ENCODE measurements around the gene FARSA. TPM values are rescaled to one million over a fixed set of nuclear protein-coding genes. Genes with fewer than 3 reads are reported as not detected.
A peak's percentile ranks its signal among the peaks of the same experiment; 100 is the strongest.
"Not testable (repeated sequence)": the region's sequence is repeated elsewhere in the genome, so short reads cannot be mapped to it uniquely, and the experiment has no call there.

The FARSA gene
- total and polyA plus RNA-seq, 2 donors, result 27.2 to 51.3 TPM

DNA sequence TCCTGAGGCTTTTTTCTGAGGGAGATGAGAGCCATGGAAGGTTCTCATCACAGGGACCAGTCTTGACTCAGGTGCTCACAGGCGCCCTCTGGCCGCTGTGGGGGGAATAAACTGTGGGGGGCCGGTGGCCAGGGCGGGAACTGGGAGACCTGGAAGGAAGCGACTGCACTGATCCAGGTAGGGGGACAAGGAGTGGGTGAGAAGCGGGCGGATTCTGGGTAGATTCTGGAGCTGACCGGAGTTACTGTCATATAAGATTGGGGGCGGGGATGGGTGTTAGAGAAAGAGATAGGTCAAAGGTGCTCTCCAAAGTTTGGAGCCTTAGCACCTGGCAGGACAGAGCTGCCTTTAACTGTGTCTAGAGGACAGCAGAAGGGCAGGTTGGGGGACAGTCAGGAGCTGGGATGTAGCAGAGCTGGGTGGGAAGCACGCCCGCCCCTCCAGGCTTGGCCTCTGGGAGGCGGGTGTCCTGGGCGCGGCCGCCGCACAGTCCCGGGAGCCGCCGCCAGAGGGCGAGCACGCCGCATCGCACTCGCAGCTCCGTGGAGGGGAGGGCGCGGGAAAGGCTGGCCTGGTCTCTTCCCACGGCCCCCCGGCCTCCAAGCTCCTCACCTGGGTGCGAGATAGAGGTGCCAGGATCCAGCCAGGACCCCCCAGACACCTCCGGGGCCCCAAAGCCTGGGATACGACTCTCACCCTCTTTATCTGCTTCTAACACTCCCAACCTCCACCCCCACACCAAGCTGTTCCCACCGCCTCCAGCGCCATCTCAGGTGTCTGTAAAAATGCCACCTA lies 31.7 kb upstream of the FARSA start:
- H3K27ac ChIP-seq (ENCODE audit: low read depth), result no peak overlapping the region
- DNase-seq (ENCODE audit: extremely low spot score), result no peak
- under 1% methylated on average over 34 of the region's 34 CpGs for WGBS

DNA sequence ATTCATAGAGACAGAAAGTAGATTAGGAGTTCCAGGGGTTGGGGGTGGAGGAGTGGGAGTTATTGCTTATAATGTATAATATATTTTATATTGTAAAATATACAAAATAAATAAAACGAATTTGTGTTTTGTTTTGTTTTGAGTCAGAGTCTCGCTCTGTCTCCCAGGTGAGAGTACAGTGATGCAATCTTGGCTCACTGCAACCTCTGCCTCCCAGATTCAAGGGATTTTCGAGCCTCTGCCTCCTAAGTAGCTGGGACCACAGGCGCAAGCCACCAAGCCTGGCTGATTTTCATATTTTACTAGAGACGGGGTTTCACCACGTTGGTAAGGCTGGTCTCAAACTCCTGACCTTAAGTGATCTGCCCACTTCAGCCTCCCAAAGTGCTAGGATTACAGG lies 26.0 kb upstream of the FARSA start:
- no peak for DNase-seq (ENCODE audit: extremely low spot score)
- no peak overlapping the region for H3K4me3 ChIP-seq (ENCODE audit: low read depth, low read length)
- H3K4me1 ChIP-seq (ENCODE audit: insufficient read depth), result no peaks in the 10 kb centered on the region
- no peaks in the 10 kb centered on the region for H3K36me3 ChIP-seq (ENCODE audit: insufficient read depth)
- 75% methylated on average over 6 of the region's 6 CpGs for WGBS
- no peak overlapping the region for H3K27ac ChIP-seq (ENCODE audit: low read depth)

More for the DNA sequence above, 31.7 kb upstream of the FARSA start:
- no peaks in the 10 kb centered on the region for H3K4me1 ChIP-seq (ENCODE audit: insufficient read depth)
- H3K36me3 ChIP-seq (ENCODE audit: insufficient read depth), result no peaks in the 10 kb centered on the region
- H3K4me3 ChIP-seq (ENCODE audit: low read depth, low read length), result peak overlapping the region; percentile 13

DNA sequence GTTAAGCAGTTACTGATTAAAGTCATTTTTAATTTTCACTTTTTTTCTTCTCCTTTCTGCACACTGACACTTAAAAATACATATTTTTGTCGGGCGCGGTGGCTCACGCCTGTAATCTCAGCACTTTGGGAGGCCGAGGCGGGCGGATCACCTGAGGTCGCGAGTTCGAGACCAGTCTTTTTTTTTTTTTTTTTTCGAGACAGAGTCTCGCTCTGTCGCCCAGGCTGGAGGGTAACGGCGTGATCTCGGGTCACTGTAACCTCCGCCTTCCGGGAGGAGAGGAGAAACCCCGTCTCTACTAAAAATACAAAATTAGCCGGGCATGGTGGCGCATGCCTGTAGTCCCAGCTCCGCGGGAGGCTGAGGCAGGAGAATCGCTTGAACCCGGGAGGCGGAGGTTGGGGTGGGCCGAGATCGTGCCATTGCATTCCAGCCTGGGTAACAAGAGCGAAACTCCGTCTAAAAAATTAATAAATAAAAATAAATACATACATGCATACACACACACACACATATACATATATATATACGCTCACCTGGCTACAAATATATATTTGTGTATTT lies 24.0 kb upstream of the FARSA start:
- H3K4me1 ChIP-seq (ENCODE audit: insufficient read depth); DNase-seq (ENCODE audit: extremely low spot score); H3K36me3 ChIP-seq (ENCODE audit: insufficient read depth): not testable (repeated sequence)
- Histone ChIP-seq H3K27ac (ENCODE audit: low read depth) (peak overlapping the region; percentile 93), H3K4me3 (ENCODE audit: low read depth, low read length) (peak overlapping the region; percentile 88)
- 28% methylated on average over 31 of the region's 31 CpGs for WGBS

DNA sequence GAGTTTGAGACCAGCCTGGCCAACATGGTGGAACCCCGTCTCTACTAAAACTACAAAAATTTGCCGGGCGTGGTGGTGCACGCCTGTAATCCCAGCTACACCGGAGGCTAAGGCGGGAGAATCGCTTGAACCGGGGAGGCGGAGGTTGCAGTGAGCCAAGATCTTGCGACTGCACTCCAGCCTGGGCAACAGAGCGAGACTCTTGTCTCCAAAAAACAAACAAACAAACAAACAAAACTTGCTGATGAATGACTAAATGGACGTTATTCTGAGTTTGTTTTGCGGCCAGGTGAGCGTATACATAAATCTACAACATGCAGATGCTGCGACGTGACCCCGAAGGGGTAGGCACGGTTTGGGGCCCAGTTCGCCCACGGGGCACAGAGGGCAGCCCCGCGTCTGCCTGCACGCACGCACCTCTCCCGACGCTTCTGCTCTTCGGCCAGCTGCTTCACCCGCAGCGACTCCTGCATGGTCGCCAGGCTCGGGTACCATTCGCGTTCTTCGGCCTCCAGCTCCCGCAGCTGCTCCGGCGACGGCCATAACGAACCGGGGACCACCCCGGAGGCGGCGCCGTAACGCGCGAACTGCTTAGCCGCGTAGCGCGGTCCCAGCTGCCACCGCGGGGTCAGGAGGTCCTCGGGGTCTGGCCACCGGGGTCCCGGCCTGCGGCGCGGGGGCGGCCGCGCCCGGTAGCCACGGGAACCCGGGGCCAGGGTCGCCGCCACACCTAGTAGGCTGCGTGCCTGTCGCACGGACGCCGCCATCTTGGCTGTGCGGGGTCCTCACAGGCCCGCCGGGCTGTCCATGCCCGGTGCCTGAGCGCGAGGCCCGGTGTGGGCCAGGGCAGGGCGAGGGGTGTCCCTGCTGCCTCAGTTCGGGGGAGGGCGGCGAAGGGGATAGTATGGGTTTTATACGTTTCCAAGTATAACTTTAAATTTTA lies 23.2 kb upstream of the FARSA start, which contains the start of gene GADD45GIP1:
Gene GADD45GIP1, minus strand, starts transcription at position 778 of the 943 bp plus-strand sequence. Its CDS starts 11 bp downstream, at position 767.
- Histone ChIP-seq H3K4me1 (ENCODE audit: insufficient read depth) (no peaks in the 10 kb centered on the region), H3K36me3 (ENCODE audit: insufficient read depth) (peaks cover 4% of the 10 kb centered on the region), H3K4me3 (ENCODE audit: low read depth, low read length) (peak within 1 kb of the TSS; percentile 88), H3K27ac (ENCODE audit: low read depth) (peak within 1 kb of the TSS; percentile 93)
- WGBS, result 3% methylated on average over 84 of the region's 84 CpGs
- no peak for DNase-seq (ENCODE audit: extremely low spot score)

DNA sequence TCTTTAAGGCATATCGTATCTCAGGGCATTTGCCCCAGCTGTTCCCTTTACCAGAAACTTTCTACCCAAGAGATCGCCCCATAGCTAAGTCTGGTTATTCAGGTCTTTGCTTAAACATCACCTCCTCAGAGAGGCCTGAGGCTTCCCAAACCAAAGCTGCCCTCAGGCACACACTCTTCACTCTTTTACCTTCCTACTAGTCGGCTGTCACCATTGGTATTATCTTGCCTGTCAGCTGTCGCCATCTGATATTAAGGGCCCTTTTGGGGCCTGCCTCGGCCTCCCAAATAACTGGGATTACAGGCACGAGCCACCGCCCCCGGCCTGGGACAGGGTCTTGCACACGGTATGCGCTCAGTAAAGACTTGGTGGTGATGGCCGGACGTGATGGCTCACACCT lies 22.5 kb upstream of the FARSA start:
- no peaks in the 10 kb centered on the region for H3K4me1 ChIP-seq (ENCODE audit: insufficient read depth)

DNA sequence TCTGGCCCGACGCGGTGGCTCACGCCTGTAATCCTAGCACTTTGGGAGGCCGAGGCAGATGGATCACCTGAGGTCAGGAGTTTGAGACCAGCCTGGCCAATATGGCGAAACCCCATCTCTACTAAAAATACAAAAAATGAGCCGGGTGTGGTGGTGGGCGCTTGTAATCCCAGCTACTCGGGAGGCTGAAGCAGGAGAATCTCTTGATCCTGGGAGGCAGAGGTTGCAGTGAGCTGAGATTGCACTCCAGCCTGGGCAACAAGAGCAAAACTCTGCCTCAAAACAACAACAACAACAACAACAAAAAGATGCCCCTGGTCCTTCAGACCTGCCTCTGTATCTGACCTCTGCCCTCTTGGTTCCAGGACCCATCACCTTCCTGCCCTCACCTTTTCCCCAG lies 22.1 kb upstream of the FARSA start:
- not testable (repeated sequence) for H3K4me1 ChIP-seq (ENCODE audit: insufficient read depth); H3K27ac ChIP-seq (ENCODE audit: low read depth); DNase-seq (ENCODE audit: extremely low spot score); H3K4me3 ChIP-seq (ENCODE audit: low read depth, low read length); H3K36me3 ChIP-seq (ENCODE audit: insufficient read depth)
- whole genome bisulfite sequencing, result 89% methylated on average over 9 of the region's 9 CpGs

More for the DNA sequence above, 22.5 kb upstream of the FARSA start:
- Histone ChIP-seq H3K27ac (ENCODE audit: low read depth) (no peak overlapping the region), H3K36me3 (ENCODE audit: insufficient read depth) (peaks cover 4% of the 10 kb centered on the region), H3K4me3 (ENCODE audit: low read depth, low read length) (peak overlapping the region; percentile 88)
- 59% methylated on average over 12 of the region's 12 CpGs for WGBS
- no peak for DNase-seq (ENCODE audit: extremely low spot score)

DNA sequence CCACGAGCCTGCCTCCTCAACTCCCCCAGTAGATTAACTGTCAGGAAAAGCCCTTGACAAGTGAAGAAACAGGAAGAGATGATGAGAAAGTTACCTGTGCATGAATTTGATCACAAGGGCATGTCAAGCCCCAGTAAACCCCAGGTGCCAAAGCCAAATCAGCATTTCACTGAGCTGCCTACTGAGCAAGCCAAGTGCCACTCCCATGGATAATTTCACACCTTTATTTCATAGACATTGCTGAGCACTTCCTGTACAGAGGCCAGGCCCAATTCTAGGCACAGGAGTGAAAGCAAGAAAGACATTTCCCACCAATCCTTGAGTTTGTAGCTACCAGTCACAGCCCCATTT lies 21.1 kb upstream of the FARSA start:
- H3K4me3 ChIP-seq (ENCODE audit: low read depth, low read length), result no peak overlapping the region
- peaks cover 6% of the 10 kb centered on the region for H3K36me3 ChIP-seq (ENCODE audit: insufficient read depth)
- no peak overlapping the region for H3K27ac ChIP-seq (ENCODE audit: low read depth)
- DNase-seq (ENCODE audit: extremely low spot score), result no peak
- WGBS, result 28% methylated on average over 1 of the region's 1 CpG
- no peaks in the 10 kb centered on the region for H3K4me1 ChIP-seq (ENCODE audit: insufficient read depth)

DNA sequence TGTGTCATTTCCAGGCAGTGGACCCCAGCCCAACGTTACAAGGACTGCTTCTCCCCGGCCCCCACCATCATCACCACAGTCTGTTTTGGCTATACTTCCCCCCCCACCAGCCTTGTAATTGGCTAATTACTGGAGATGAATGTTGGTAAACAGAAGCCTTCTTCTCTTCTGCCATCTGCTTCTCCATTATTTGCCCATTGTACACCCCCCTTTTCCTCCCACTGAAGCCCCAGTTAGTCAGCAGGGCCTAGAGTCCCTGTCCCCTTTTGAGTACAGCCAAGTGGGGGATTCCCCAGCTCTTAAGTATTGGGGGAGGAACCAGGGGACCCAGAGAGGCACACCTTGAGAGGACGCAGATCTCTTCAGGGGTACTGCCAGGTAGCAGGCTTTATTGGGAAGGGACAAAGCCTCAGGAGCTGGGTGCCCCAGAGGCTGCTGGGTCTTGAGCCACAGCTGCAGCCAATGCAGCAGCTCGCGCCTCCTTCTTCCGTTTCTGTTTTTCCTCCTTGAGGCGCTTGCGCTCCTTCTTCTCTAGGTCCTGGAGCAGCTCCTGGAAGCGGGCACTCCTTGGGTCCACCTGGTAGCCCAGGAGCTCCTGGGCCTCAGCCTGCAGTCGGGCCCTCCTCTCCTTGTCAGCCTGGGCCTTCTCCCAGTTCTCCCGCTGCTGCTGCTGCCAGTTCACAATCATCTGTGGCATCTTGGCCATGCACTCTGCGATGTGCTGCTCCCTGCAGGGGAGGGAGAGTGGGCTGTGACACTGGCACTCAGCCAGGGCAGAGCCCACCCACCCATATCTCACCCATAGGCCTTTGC lies 20.5 kb upstream of the FARSA start:
- 55% methylated on average over 12 of the region's 12 CpGs for WGBS
- Histone ChIP-seq H3K27ac (ENCODE audit: low read depth) (no peak overlapping the region), H3K36me3 (ENCODE audit: insufficient read depth) (peaks cover 6% of the 10 kb centered on the region), H3K4me1 (ENCODE audit: insufficient read depth) (no peaks in the 10 kb centered on the region), H3K4me3 (ENCODE audit: low read depth, low read length) (no peak overlapping the region)
- no peak for DNase-seq (ENCODE audit: extremely low spot score)

DNA sequence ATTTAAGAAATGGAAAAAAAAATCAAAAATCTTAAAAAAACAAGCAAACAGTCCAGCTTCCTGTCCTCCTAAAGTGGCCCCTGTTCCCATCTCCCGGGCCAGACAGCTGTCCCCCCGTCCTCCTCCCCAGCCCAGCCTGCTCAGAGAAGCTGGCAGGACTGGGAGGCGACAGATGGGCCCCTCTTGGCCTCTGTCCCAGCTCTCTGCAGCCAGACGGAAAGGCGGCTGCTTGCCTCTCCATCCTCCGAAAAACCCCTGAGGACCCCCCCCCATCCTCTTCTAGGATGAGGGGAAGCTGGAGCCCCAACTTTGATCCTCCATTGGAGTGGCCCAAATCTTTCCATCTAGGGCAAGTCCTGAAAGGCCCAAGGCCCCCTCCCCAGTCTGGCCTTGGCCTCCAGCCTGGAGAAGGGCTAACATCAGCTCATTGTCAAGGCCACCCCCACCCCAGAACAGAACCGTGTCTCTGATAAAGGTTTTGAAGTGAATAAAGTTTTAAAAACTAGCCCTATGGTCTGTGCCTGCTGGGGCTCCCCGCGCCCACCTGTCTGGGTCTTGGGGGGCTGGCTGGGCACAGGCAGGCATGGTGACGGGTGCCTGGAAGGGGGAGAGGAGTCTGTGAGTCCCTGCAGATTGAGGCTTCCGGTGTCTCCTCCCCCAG lies 19.8 kb upstream of the FARSA start:
- DNase-seq (ENCODE audit: extremely low spot score), result no peak
- Histone ChIP-seq H3K4me3 (ENCODE audit: low read depth, low read length) (no peak overlapping the region), H3K36me3 (ENCODE audit: insufficient read depth) (peaks cover 6% of the 10 kb centered on the region), H3K27ac (ENCODE audit: low read depth) (no peak overlapping the region), H3K4me1 (ENCODE audit: insufficient read depth) (no peaks in the 10 kb centered on the region)
- WGBS, result 30% methylated on average over 11 of the region's 11 CpGs

DNA sequence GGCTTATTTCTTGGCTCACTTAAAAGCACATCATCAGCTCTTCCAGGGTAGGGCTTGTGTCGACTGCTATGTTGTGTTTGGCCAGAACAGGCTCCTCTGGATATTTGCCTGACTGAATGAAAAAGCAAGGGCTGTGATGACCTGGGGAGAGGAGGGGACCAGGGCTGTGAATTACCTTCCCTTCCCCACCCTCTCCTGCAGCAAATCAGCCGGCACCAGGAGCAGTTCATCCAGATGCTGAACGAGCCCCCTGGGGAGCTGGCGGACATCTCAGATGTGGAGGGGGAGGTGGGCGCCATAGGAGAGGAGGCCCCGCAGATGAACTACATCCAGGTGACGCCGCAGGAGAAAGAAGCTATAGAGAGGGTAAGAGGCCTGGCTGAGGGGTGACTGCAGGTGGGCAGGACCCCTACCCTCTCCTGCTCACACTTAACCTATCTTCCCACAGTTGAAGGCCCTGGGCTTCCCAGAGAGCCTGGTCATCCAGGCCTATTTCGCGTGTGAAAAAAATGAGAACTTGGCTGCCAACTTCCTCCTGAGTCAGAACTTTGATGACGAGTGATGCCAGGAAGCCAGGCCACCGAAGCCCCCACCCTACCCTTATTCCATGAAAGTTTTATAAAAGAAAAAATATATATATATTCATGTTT lies 19.1 kb upstream of the FARSA start:
- no peak overlapping the region for H3K4me3 ChIP-seq (ENCODE audit: low read depth, low read length)
- no peak for DNase-seq (ENCODE audit: extremely low spot score)
- peaks cover 6% of the 10 kb centered on the region for H3K36me3 ChIP-seq (ENCODE audit: insufficient read depth)
- 49% methylated on average over 12 of the region's 12 CpGs for WGBS
- H3K4me1 ChIP-seq (ENCODE audit: insufficient read depth), result no peaks in the 10 kb centered on the region
- H3K27ac ChIP-seq (ENCODE audit: low read depth), result no peak overlapping the region

DNA sequence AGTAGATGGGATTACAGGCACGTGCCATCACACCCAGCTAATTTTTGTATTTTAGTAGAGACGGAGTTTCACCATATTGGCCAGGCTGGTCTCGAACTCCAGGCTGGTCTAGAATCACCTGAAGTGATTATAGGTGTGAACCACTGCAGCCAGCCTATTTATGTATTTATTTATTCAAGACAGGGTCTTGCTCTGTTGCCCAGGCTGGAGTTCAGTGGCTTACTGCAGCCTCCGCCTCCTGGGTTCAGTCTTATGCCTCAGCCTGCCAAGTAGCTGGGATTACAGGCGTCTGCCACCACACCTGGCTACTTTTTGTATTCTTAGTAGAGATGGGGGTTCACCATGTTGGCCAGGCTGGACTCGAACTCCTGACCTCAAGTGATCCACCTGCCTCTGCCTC lies 18.5 kb upstream of the FARSA start:
- H3K4me3 ChIP-seq (ENCODE audit: low read depth, low read length); H3K27ac ChIP-seq (ENCODE audit: low read depth); H3K4me1 ChIP-seq (ENCODE audit: insufficient read depth); H3K36me3 ChIP-seq (ENCODE audit: insufficient read depth); DNase-seq (ENCODE audit: extremely low spot score): not testable (repeated sequence)
- WGBS, result 88% methylated on average over 6 of the region's 6 CpGs

Measured in urinary bladder (tissue), 4 donors.